AG09309 (cell line): ENCODE data around the gene HSH2D.

ENCODE experiments used
- DNase-seq: peaks from one replicate; pipeline ENCODE4 v3.0.0-alpha.2; 2010; ENCODE audit warnings: low read depth
- H3K4me3 ChIP-seq: 2 replicates; pipeline ENCODE4 v1.5.1; 2011; ENCODE audit warnings: mild to moderate bottlenecking, low read depth, low read length, moderate library complexity; ENCODE audit not compliant: control insufficient read depth
- CTCF ChIP-seq: IDR thresholded peaks from 2 replicates; pipeline ENCODE4 v1.5.1; 2011; ENCODE audit warnings: mild to moderate bottlenecking, low read depth, low read length, inconsistent platforms; ENCODE audit not compliant: insufficient read depth, control insufficient read depth; ENCODE audit errors: missing control alignments

The HSH2D gene

GRCh38 chr19:16121967-16122366, 21.5 kb upstream of the HSH2D start:
- no peak overlapping the region for H3K4me3 ChIP-seq
- no peak for TF ChIP-seq CTCF
- DNase-seq, result no peak

GRCh38 chr19:16124953-16125352, 18.5 kb upstream of the HSH2D start:
- no peak for DNase-seq
- no peak for TF ChIP-seq CTCF
- no peak overlapping the region for H3K4me3 ChIP-seq

- no peak for TF ChIP-seq CTCF
These were observed 17.6 kb upstream of the HSH2D start for GRCh38 chr19:16125737-16126495.

GRCh38 chr19:16127080-16127479, 16.4 kb upstream of the HSH2D start:
- DNase-seq, result no peak
- no peak overlapping the region for H3K4me3 ChIP-seq
- TF ChIP-seq CTCF, result no peak

More at GRCh38 chr19:16125737-16126495, 17.6 kb upstream of the HSH2D start:
- H3K4me3 ChIP-seq, result no peak overlapping the region
- no peak for DNase-seq

GRCh38 chr19:16127776-16128371, 15.6 kb upstream of the HSH2D start:
- DNase-seq, result no peak
- no peak for TF ChIP-seq CTCF
- no peak overlapping the region for H3K4me3 ChIP-seq

- no peak for DNase-seq
- no peak overlapping the region for H3K4me3 ChIP-seq
- no peak for TF ChIP-seq CTCF
These were observed 11.8 kb upstream of the HSH2D start for GRCh38 chr19:16131648-16132047.
